GM18508 (cell line): Measurements from ENCODE around the gene FBXO10.
A peak's percentile ranks its signal among the peaks of the same experiment; 100 is the strongest.

ENCODE experiments used
- ATAC-seq: cut with Tn5 transposase; IDR thresholded peaks from one replicate; pipeline ENCODE4 v1.9.1; 2021; ENCODE audit warnings: moderate number of reproducible peaks; ENCODE audit not compliant: insufficient read depth, unreplicated experiment

The FBXO10 gene

GRCh38 chr9:37554318-37554717 lies 21.9 kb downstream of the FBXO10 start:
- ATAC-seq = no peak

GRCh38 chr9:37551888-37552287 lies 24.3 kb downstream of the FBXO10 start:
- no peak for ATAC-seq

DNA sequence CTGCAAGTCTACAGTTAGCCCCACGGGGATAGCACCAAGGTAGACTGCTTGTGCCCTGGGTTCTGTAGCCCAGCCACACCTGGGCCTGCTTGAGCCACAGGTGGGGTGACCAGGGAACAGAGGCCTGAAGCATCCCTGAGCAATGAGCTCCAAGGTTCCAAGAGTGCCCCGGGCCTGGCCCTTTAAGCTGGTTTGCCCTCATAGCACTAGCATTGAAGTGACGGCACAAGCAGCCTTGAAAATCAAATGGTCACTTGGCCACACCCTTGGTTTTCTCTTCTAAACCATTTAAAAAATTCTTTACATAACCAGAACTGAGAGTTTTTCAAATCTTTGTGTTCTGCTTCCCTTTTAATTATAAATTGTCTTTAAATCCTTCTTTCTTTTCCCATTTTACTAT lies 24.7 kb downstream of the FBXO10 start:
- no peak for ATAC-seq

GRCh38 chr9:37550781-37551180 lies 25.4 kb downstream of the FBXO10 start:
- no peak for ATAC-seq

GRCh38 chr9:37549527-37549926 lies 26.7 kb downstream of the FBXO10 start:
- no peak for ATAC-seq

- ATAC-seq = no peak
Measured at GRCh38 chr9:37547328-37547878, 28.8 kb downstream of the FBXO10 start.

- ATAC-seq = no peak
Measured at GRCh38 chr9:37543468-37543867, 32.7 kb downstream of the FBXO10 start.

DNA sequence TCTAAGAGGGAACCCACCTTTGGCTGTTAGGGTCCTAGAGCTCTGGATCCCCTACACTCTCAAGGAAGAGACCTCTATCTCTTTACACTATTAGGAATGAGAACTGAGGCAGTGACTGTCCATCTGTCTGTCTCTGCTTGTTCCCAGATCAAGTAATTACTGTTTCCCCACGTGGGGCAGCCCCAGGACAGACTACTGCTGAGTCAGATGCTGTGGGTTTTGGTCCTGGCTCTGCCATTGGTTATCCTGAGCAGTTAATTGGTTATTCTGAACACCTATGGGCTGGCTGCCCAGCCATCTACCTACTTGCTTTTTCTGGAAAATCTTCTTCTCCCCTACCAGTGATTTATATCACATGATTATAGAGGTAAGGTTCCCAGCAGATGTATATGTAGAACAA lies 33.3 kb downstream of the FBXO10 start:
- ATAC-seq = no peak

DNA sequence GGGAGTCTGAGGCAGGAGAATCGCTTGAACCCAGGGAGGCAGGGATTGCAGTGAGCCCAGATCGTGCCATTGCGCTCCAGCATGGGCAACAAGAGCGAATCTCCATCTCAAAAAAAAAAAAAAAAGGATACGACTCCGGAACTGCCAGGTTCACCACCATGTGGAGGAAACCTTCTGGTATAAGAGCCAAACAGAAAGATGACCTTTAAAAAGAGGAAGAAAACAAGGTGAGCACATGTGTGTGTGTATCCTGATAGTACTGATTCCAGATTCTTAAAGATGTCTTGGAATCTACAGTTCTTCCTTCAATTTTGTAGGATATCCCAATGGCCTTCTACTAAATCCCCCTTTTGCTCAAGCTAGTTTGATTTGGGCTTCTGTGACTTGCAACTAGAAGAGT lies 33.7 kb downstream of the FBXO10 start:
- ATAC-seq = no peak

GRCh38 chr9:37541465-37541864 lies 34.7 kb downstream of the FBXO10 start:
- no peak for ATAC-seq

DNA sequence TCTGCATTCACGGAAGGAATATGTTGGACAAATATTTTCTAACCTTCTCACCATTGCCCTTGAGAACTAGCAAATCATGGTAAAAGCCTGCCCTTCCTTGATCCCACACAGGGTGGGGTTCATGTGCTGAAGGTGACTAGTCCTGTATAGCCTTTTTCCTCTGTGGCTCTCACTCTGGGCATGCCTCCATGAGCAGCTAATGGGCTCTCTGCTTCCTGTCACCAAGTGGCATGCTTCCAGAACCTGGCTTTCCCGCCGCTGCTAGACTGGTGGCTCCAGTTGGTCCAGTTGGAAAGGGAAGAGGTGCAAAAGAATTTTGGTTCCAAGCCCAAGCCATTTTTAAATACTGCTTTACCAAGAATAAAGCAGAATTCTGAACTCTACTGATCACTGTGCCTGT lies 35.5 kb downstream of the FBXO10 start:
- no peak for ATAC-seq

GRCh38 chr9:37539634-37540033 lies 36.5 kb downstream of the FBXO10 start:
- ATAC-seq = no peak

- no peak for ATAC-seq
Measured at GRCh38 chr9:37538099-37538498, 38.1 kb downstream of the FBXO10 start.

GRCh38 chr9:37534901-37535300 lies 41.3 kb downstream of the FBXO10 start:
- no peak for ATAC-seq

GRCh38 chr9:37534412-37534811 lies 41.8 kb downstream of the FBXO10 start:
- ATAC-seq = no peak

DNA sequence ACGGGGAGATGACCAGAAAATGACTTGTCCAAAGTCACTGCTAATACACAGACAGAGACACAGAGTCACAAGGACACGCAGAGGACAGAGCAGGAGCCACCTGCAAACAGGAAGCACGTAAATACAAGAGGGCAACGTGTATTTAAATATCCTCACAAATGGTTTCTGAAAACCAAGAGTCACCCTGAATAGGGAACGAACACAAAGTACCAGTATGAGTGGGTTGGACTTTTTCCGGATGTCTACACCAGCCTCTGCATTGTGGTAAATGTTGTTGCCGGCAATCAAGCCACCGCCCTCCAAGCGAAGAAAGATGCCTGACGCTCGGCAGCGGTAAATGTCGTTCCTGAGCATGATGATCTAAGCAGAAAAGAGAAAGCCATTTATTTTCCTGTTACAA lies 44.5 kb downstream of the FBXO10 start:
- ATAC-seq = peak; percentile 61

DNA sequence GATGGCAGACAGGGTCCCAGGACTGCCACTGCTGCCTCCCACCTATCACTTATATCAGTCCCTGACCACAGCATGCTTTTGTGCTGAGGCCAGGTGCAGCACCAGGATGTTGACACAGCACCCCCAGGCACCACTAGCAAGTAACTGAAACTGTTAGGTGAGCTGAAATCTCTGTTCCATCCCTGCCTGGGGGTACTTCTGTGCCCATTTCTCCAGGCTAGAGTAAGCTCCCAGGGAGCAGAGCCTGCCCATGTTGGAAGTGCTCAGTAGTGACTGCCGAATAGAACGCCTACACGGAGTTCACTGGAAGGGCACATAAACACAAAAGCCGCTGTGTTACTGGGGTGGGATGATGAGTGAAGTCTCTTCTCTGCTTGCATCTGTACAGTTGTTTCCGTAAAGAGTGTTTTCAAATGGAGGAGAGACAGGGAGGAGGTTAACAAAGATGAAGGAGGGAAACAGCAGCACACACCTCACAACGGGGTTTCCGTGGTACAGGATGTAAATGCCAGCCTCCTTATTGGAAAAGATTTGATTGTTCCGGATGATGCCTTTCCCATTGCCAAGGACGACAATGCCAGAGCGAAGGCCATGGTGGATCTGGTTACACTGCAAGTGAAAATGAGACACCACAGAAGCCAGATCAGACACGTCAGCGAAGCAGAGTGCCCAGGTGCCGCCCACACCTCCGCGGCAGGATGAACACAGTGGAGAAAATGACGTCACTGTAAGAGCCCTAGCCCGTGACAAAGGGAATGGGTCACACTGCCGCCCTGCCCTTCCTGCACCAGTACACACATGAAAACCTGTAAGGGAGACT lies 47.3 kb downstream of the FBXO10 start:
- ATAC-seq = no peak

DNA sequence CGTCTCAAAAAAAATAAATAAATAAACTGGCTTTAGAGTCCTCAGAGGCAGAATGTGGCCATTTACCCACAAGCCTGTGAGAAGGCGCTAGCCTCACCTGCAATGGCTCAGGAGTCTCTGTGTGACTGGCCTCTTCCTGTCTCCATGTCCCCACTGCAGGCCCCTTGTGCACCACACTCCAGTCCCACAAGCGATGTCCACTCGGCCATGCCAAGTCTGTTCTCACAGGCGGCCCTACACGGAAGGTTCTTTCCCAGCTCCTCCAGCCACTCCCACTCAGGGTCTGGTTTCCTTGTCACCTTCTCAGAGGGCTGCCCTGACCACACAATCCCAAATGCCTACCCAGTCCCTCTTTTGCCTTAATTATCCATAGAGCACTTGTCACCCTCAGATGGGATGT lies 52.3 kb downstream of the FBXO10 start:
- no peak for ATAC-seq

- ATAC-seq = no peak
Measured at GRCh38 chr9:37522971-37523370, 53.2 kb downstream of the FBXO10 start.

DNA sequence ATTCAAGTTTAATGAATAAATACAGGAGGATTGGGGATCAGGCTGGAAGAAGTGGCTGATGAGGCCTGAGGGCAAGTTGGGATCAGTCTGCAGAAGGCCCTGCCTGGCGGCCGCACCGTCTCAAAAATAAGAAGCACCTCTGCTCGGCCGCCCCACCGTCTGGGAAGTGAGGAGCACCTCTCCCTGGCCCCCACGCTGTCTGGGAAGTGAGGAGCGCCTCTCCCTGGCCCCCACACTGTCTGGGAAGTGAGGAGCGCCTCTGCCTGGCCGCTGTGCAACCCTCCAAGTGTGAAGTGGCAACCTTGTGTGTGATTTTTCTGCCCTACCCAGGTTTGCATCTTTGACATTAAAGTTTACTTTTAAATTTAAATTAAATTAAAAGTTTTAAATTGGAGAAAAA lies 55.1 kb downstream of the FBXO10 start:
- ATAC-seq = no peak

- ATAC-seq = no peak
Measured at GRCh38 chr9:37520641-37521040, 55.5 kb downstream of the FBXO10 start.

DNA sequence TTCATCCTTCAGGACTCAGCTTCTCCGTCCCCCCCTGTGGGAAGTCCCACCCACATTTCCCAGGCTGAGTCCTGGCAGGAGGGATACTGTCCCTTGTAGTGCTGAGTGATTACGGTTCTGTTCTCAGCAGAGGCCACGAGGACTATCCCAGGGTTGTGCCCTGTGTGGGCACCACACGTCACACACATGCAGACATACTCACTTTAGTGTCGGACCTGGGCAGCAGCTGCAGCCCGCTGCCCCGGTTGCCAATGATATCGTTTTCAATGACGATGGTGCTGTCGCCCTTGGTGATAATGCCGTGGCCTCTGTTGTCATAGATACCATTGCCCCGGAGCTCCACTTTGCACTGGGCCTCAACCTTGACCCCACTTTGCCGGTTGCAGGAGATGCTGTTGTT lies 58.3 kb downstream of the FBXO10 start:
- ATAC-seq = no peak
